Calu3 (cell line): ENCODE results near the gene YPEL5. TPM values are rescaled to one million over a fixed set of nuclear protein-coding genes. Genes with fewer than 3 reads are reported as not detected.

Experiments used
- BruUV-seq: library from RNA; stranded (reverse); fragments of 400-500 nt; replicated peaks from 2 replicates; lab custom pipeline; 2021; lab: Mats Ljungman, UMichigan
- CTCF ChIA-PET: fragments of 300-600 bp; sonication (Branson Sonifier 250); formaldehyde crosslinking; loops from one replicate; lab custom pipeline; 2022; ENCODE audit warnings: antibody characterized with exemption; lab: Charles Lee
- DNase-seq: peaks from one replicate; pipeline ENCODE4 v3.0.0; 2022
- H3K27ac Mint-ChIP-seq: one replicate; pipeline ENCODE4 v1.8.0; 2022; ENCODE audit warnings: mixed read lengths; ENCODE audit not compliant: unreplicated experiment
- H3K27me3 Mint-ChIP-seq: one replicate; pipeline ENCODE4 v1.8.0; 2022; ENCODE audit warnings: mixed read lengths; ENCODE audit not compliant: unreplicated experiment
- H3K36me3 Mint-ChIP-seq: one replicate; pipeline ENCODE4 v1.8.0; 2022; ENCODE audit warnings: mild to moderate bottlenecking, moderate library complexity, mixed read lengths; ENCODE audit not compliant: insufficient read depth, unreplicated experiment
- H3K4me1 Mint-ChIP-seq: one replicate; pipeline ENCODE4 v1.8.0; 2022; ENCODE audit warnings: mild to moderate bottlenecking, low read depth, mixed read lengths; ENCODE audit not compliant: unreplicated experiment
- H3K4me3 Mint-ChIP-seq: one replicate; pipeline ENCODE4 v1.8.0; 2022; ENCODE audit warnings: mild to moderate bottlenecking, low read depth, moderate library complexity, mixed read lengths; ENCODE audit not compliant: unreplicated experiment
- H3K9me3 Mint-ChIP-seq: one replicate; pipeline ENCODE4 v1.8.0; 2022; ENCODE audit warnings: low read depth, mixed read lengths; ENCODE audit not compliant: unreplicated experiment
- CTCF ChIP-seq: fragments of 200-600 bp; IDR thresholded peaks from one replicate; pipeline ENCODE4 v1.8.0; 2022; ENCODE audit warnings: antibody characterized with exemption; ENCODE audit not compliant: unreplicated experiment
- intact Hi-C: fragments of 100-400 bp; cut with micrococcal nuclease; formaldehyde crosslinking; loops from one replicate; pipeline ENCODE4 v1.10.0; 2022; ENCODE audit not compliant: unreplicated experiment
- total RNA-seq: library from RNA; stranded (reverse); gene quantifications from 2 replicates; pipeline ENCODE4 v1.2.3, GENCODE V29; 2022

YPEL5 gene
- total RNA-seq, 1 experiment from 2014 or later = 23.0 TPM

- BruUV-seq = no TSS peak
- Mint-ChIP-seq H3K4me3 (no peak overlapping the region), H3K9me3 (no peaks in the 10 kb centered on the region), H3K27me3 (peaks cover 44% of the 10 kb centered on the region), H3K4me1 (peaks cover 18% of the 10 kb centered on the region), H3K36me3 (no peaks in the 10 kb centered on the region), H3K27ac (no peak overlapping the region)
- no peak for TF ChIP-seq CTCF
- intact Hi-C loops = no loop called here
- no peak for DNase-seq
- CTCF ChIA-PET = interaction anchor here (1.1 to 1.6 kb wide), 2 partner anchors 15 to 23 kb away, joined by 5 to 12 read pairs; no protein-coding TSS in a partner anchor
These were observed 33.1 kb upstream of the YPEL5 start for GRCh38 chr2:30113617-30114293.

- H3K4me1 Mint-ChIP-seq = peaks cover 18% of the 10 kb centered on the region
- no peaks in the 10 kb centered on the region for H3K36me3 Mint-ChIP-seq
- peak; percentile 87 for TF ChIP-seq CTCF
- no peak overlapping the region for H3K27ac Mint-ChIP-seq
- intact Hi-C loops = loop anchor here (1.0 kb wide), 1 partner anchor 24 kb away; no protein-coding TSS in a partner anchor
- no peak overlapping the region for H3K4me3 Mint-ChIP-seq
- peaks cover 41% of the 10 kb centered on the region for H3K27me3 Mint-ChIP-seq
- no TSS peak for BruUV-seq
- CTCF ChIA-PET = interaction anchor here (0.9 kb wide), 1 partner anchor 20 kb away, joined by 7 read pairs; no protein-coding TSS in a partner anchor
- peak; percentile 85 for DNase-seq
- H3K9me3 Mint-ChIP-seq = no peaks in the 10 kb centered on the region
These were observed 31.4 kb upstream of the YPEL5 start for GRCh38 chr2:30115141-30115980.

- no peak overlapping the region for H3K4me3 Mint-ChIP-seq
- CTCF ChIA-PET = interaction anchor here (0.9 kb wide), 1 partner anchor 19 kb away, joined by 7 read pairs; no protein-coding TSS in a partner anchor
- H3K27ac Mint-ChIP-seq = no peak overlapping the region
- H3K4me1 Mint-ChIP-seq = peaks cover 18% of the 10 kb centered on the region
- no peaks in the 10 kb centered on the region for H3K9me3 Mint-ChIP-seq
- no peaks in the 10 kb centered on the region for H3K36me3 Mint-ChIP-seq
- intact Hi-C loops = loop anchor here (1.0 kb wide), 1 partner anchor 25 kb away; no protein-coding TSS in a partner anchor
- peaks cover 45% of the 10 kb centered on the region for H3K27me3 Mint-ChIP-seq
- BruUV-seq = no TSS peak
- no peak for TF ChIP-seq CTCF
- DNase-seq = no peak
These were observed 30.9 kb upstream of the YPEL5 start for GRCh38 chr2:30115981-30116285.

GRCh38 chr2:30122362-30122761 is 24.4 kb upstream of the YPEL5 start:
- Mint-ChIP-seq H3K36me3 (no peaks in the 10 kb centered on the region), H3K4me1 (peaks cover 6% of the 10 kb centered on the region), H3K27ac (no peak overlapping the region), H3K27me3 (peaks cover 61% of the 10 kb centered on the region), H3K9me3 (no peaks in the 10 kb centered on the region), H3K4me3 (no peak overlapping the region)
- no TSS peak for BruUV-seq
- TF ChIP-seq CTCF = no peak
- CTCF ChIA-PET = no interaction called here
- intact Hi-C loops = no loop called here
- DNase-seq = no peak
